Adipocyte (in vitro differentiated cells): ENCODE data around the gene FBXL5.

Source experiments
- DNase-seq: peaks from one replicate; pipeline ENCODE4 v3.0.0-alpha.2; 2015; ENCODE audit warnings: low read depth
- H3K27me3 ChIP-seq: replicated peaks from 2 replicates; pipeline ENCODE4 v1.7.0; 2013; ENCODE audit warnings: mild to moderate bottlenecking, low read length, moderate library complexity; ENCODE audit not compliant: control insufficient read depth, insufficient read depth
- H3K36me3 ChIP-seq: 2 replicates; pipeline ENCODE4 v1.7.0; 2013; ENCODE audit warnings: low read length, mild to moderate bottlenecking, moderate library complexity; ENCODE audit not compliant: control insufficient read depth, insufficient read depth, severe bottlenecking
- H3K4me1 ChIP-seq: 2 replicates; pipeline ENCODE4 v1.7.0; 2013; ENCODE audit warnings: mild to moderate bottlenecking, low read length, moderate library complexity; ENCODE audit not compliant: control insufficient read depth, insufficient read depth
- H3K4me3 ChIP-seq: 2 replicates; pipeline ENCODE4 v1.7.0; 2013; ENCODE audit warnings: mild to moderate bottlenecking, low read length, moderate library complexity
- H3K9ac ChIP-seq: 2 replicates; pipeline ENCODE4 v1.7.0; 2013; ENCODE audit warnings: mild to moderate bottlenecking, low read length, moderate library complexity
- H3K9me3 ChIP-seq: 2 replicates; pipeline ENCODE4 v1.7.0; 2013; ENCODE audit warnings: mild to moderate bottlenecking, low read length, moderate library complexity; ENCODE audit not compliant: control insufficient read depth

FBXL5 gene

GRCh38 chr4:15557786-15558550, 97.2 kb downstream of the FBXL5 start:
- no peaks in the 10 kb centered on the region for H3K27me3 ChIP-seq
- no peaks in the 10 kb centered on the region for H3K4me1 ChIP-seq
- no peak overlapping the region for H3K9ac ChIP-seq
- H3K4me3 ChIP-seq, result no peak overlapping the region
- H3K36me3 ChIP-seq, result peaks cover 59% of the 10 kb centered on the region
- no peak for DNase-seq
- H3K9me3 ChIP-seq, result no peaks in the 10 kb centered on the region

- H3K4me3 ChIP-seq, result no peak overlapping the region
- H3K36me3 ChIP-seq, result peaks cover 52% of the 10 kb centered on the region
- H3K27me3 ChIP-seq, result no peaks in the 10 kb centered on the region
- no peak overlapping the region for H3K9ac ChIP-seq
- no peaks in the 10 kb centered on the region for H3K9me3 ChIP-seq
- no peak for DNase-seq
- H3K4me1 ChIP-seq, result peaks cover 9% of the 10 kb centered on the region
These were observed 98.6 kb downstream of the FBXL5 start for GRCh38 chr4:15556511-15557092.
